LHCN-M2 (cell line): ENCODE data around the gene C1QTNF6. TPM values are rescaled to one million over a fixed set of nuclear protein-coding genes. Genes with fewer than 3 reads are reported as not detected.

Experiments
- DNase-seq: peaks from one replicate; pipeline ENCODE4 v3.0.0-alpha.2; 2012; ENCODE audit warnings: low read depth
- total RNA-seq: library from RNA; depleted of rRNA; stranded (reverse); fragments of >200 nt; gene quantifications from 2 replicates; pipeline ENCODE4 v1.2.3, GENCODE V29; 2014

Gene C1QTNF6
- total RNA-seq, 1 experiment from 2014 or later: 3.2 TPM

GRCh38 chr22:37223965-37224551, 36.0 kb upstream of the C1QTNF6 start:
- no peak for DNase-seq

- no peak for DNase-seq
These were observed 34.5 kb upstream of the C1QTNF6 start for GRCh38 chr22:37222440-37222971.

- no peak for DNase-seq
These were observed 33.6 kb upstream of the C1QTNF6 start for GRCh38 chr22:37221424-37222333.

- DNase-seq: no peak
These were observed 32.5 kb upstream of the C1QTNF6 start for GRCh38 chr22:37220543-37220981.

- no peak for DNase-seq
These were observed 31.5 kb upstream of the C1QTNF6 start for GRCh38 chr22:37219533-37219932.

GRCh38 chr22:37218771-37219411, 30.8 kb upstream of the C1QTNF6 start:
- DNase-seq: no peak

GRCh38 chr22:37218399-37218770, 30.3 kb upstream of the C1QTNF6 start:
- no peak for DNase-seq

- no peak for DNase-seq
These were observed 27.8 kb upstream of the C1QTNF6 start for GRCh38 chr22:37215890-37216289.

- DNase-seq: no peak
These were observed 26.6 kb upstream of the C1QTNF6 start for GRCh38 chr22:37214731-37215030.

GRCh38 chr22:37213941-37214730, 26.1 kb upstream of the C1QTNF6 start:
- DNase-seq: no peak

GRCh38 chr22:37213218-37213855, 25.3 kb upstream of the C1QTNF6 start:
- DNase-seq: no peak

GRCh38 chr22:37212174-37212906, 24.3 kb upstream of the C1QTNF6 start, which contains the start of gene SSTR3:
SSTR3 (minus strand) TSS chr22:37212477; CDS start chr22:37207803, 4,674 bp downstream.
- DNase-seq: no peak

- DNase-seq: no peak
These were observed 23.8 kb upstream of the C1QTNF6 start for GRCh38 chr22:37211866-37212173.

- no peak for DNase-seq
These were observed 23.2 kb upstream of the C1QTNF6 start for GRCh38 chr22:37211075-37211865.

GRCh38 chr22:37210041-37210803, 22.2 kb upstream of the C1QTNF6 start:
- DNase-seq: no peak

- DNase-seq: no peak
These were observed 21.2 kb upstream of the C1QTNF6 start for GRCh38 chr22:37209140-37209845.

- no peak for DNase-seq
These were observed 20.5 kb upstream of the C1QTNF6 start for GRCh38 chr22:37208401-37209139.

GRCh38 chr22:37207981-37208380, 19.9 kb upstream of the C1QTNF6 start:
- DNase-seq: no peak
